GM12892 (cell line): ENCODE results near the gene TMPRSS12.

ENCODE experiments used
- POLR2A ChIP-seq: IDR thresholded peaks from 2 replicates; pipeline ENCODE4 v1.6.1; 2011; ENCODE audit warnings: low read depth, low read length, control low read depth
- POLR2AphosphoS5 ChIP-seq: IDR thresholded peaks from 2 replicates; pipeline ENCODE4 v1.6.1; 2011; ENCODE audit warnings: low read depth, low read length, control low read depth
- TAF1 ChIP-seq: IDR thresholded peaks from 2 replicates; pipeline ENCODE4 v1.6.1; 2011; ENCODE audit warnings: low read depth, mild to moderate bottlenecking, control low read depth, low read length, borderline replicate concordance

DNA sequence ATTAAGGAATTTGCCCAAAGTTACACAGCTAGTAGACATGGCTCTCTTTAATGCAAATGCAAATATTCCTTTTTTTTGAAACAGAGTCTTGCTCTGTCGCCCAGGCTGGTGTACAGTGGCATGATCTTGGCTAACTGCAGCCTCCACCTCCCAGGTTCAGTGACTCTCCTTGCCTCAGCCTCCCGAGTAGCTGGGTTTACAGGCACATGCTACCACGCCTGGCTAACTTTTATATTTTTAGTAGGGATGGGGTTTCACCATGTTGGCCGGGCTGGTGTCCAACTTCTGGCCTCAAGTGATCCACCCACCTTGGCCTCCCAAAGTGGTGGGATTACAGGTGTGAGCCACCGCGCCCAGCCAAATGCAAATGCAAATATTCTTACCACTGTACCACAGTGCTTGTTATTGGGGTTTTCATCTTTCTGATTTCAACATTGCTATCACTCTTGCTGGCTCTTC, 85.1 kb downstream of the TMPRSS12 start:
- no peak for TF ChIP-seq POLR2A
- no peak for TF ChIP-seq POLR2AphosphoS5
- TF ChIP-seq TAF1: no peak
